Measurements from ENCODE around the gene TENT4A. TPM values are rescaled to one million over a fixed set of nuclear protein-coding genes. Genes with fewer than 3 reads are reported as not detected.

The TENT4A gene
- total and polyA plus RNA-seq, 2 of the 13 experiments (the other 11 are each of a cell fraction or from before 2014, with no cell fraction given) = 6.3 to 13.3 TPM

- no peak overlapping the region for H3K9ac ChIP-seq (ENCODE audit: insufficient read depth, low read depth, low read length)
- no TSS peak for BruUV-seq (replicated peaks)
- FAIRE-seq (no peak), ATAC-seq (no peak), DNase-seq (ENCODE audit: low spot score) (no peak)
- TF ChIP-seq ZNF761 (CRISPR knock-in tag; conservative IDR thresholded peaks at IDR 0.05) = no peak
- POLR2A ChIA-PET = no interaction called here
- no peaks in the 10 kb centered on the region for H3K9me3 ChIP-seq (ENCODE audit: low read length)
- H3K4me1 ChIP-seq (ENCODE audit: insufficient read depth, low read length) = peaks cover 2% of the 10 kb centered on the region
- no peak overlapping the region for H3K4me3 ChIP-seq (replicated peaks in 1 of 3; ENCODE audit: insufficient read depth in 1 of 3, low read depth in 2 of 3, low read length in 3 of 3)
- no peaks in the 10 kb centered on the region for H4K20me1 ChIP-seq (ENCODE audit: insufficient read depth, low read length)
- intact Hi-C loops (cut with micrococcal nuclease; ENCODE audit: unreplicated experiment) (no loop called here), in situ Hi-C loops (cut with HindIII; ENCODE audit: extremely low pct_ligation_motif_present, low pct_unique_long_range_greater_than_20kb) (no loop called here)
- H3K27ac ChIP-seq (ENCODE audit: extremely low read length, insufficient read depth, low read length) = no peak overlapping the region
- H3K36me3 ChIP-seq (replicated peaks in 1 of 2; ENCODE audit: control insufficient read depth in 1 of 2, insufficient read depth in 2 of 2, low read length in 2 of 2) = no peaks in the 10 kb centered on the region
- H3K4me2 ChIP-seq (ENCODE audit: low read depth, low read length) = no peak overlapping the region
- 24% methylated on average over 11 of the region's 11 CpGs for WGBS (ENCODE audit: low lambda C conversion rate)
- no peaks in the 10 kb centered on the region; a peak in 1 of 5 replicates for H3K27me3 ChIP-seq (ENCODE audit: control insufficient read depth in 1 of 2, insufficient read depth in 2 of 2, low read length in 2 of 2)
- no peaks in the 10 kb centered on the region for H3K79me2 ChIP-seq (ENCODE audit: insufficient read depth, low read length)
- H2AFZ ChIP-seq (ENCODE audit: low read length) = no peak overlapping the region
- CTCF ChIA-PET (ENCODE audit: low intra/inter-chr PET ratio, low total read pairs) = no interaction called here
Observed at GRCh38 chr5:6682239-6682638, 31.0 kb upstream of the TENT4A start.

DNA sequence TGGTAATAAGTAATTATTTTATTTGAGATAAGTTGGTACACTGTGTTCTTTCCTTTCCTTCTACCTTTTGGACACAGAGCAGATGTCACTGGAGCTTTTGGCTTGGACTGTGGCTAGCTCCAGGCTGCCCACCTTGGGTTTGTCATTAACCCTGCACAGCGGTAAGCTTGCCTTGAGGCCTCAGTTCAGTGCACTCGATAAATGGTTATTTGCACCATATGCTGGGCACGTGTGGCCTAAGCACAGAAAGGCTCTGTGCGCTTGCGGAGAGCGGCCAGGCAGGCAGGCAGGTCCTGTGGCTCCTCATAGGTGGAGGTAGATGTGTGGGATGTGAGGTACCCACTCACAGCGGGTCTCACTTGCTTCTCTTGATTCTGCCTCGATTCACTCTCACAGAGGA, 30.0 kb upstream of the TENT4A start:
- Histone ChIP-seq H4K20me1 (ENCODE audit: insufficient read depth, low read length) (no peaks in the 10 kb centered on the region), H3K79me2 (ENCODE audit: insufficient read depth, low read length) (no peaks in the 10 kb centered on the region), H3K4me2 (ENCODE audit: low read depth, low read length) (no peak overlapping the region), H3K27ac (ENCODE audit: extremely low read length, insufficient read depth, low read length) (no peak overlapping the region), H3K9me3 (ENCODE audit: low read length) (no peaks in the 10 kb centered on the region), H3K27me3 (ENCODE audit: control insufficient read depth in 1 of 2, insufficient read depth in 2 of 2, low read length in 2 of 2) (no peaks in the 10 kb centered on the region; a peak in 1 of 5 replicates), H3K9ac (ENCODE audit: insufficient read depth, low read depth, low read length) (no peak overlapping the region), H3K4me3 (replicated peaks in 1 of 3; ENCODE audit: insufficient read depth in 1 of 3, low read depth in 2 of 3, low read length in 3 of 3) (no peak overlapping the region), H3K36me3 (replicated peaks in 1 of 2; ENCODE audit: control insufficient read depth in 1 of 2, insufficient read depth in 2 of 2, low read length in 2 of 2) (no peaks in the 10 kb centered on the region), H3K4me1 (ENCODE audit: insufficient read depth, low read length) (peaks cover 6% of the 10 kb centered on the region), H2AFZ (ENCODE audit: low read length) (no peak overlapping the region)
- no peak for DNase-seq (ENCODE audit: low spot score)
- ChIA-PET CTCF (ENCODE audit: low intra/inter-chr PET ratio, low total read pairs) (no interaction called here), POLR2A (no interaction called here)
- no TSS peak for BruUV-seq (replicated peaks)
- in situ Hi-C loops (cut with HindIII; ENCODE audit: extremely low pct_ligation_motif_present, low pct_unique_long_range_greater_than_20kb) = no loop called here
- WGBS (ENCODE audit: low lambda C conversion rate) = 4% methylated on average over 4 of the region's 8 CpGs
- FAIRE-seq = no peak
- ATAC-seq = no peak
- intact Hi-C loops (cut with micrococcal nuclease; ENCODE audit: unreplicated experiment) = no loop called here
- TF ChIP-seq U2AF2 (IDR thresholded peaks at IDR 0.05; ENCODE audit: low read depth, low read length) (no peak), XRCC5 (optimal IDR thresholded peaks at IDR 0.05; ENCODE audit: low read length) (no peak), HNF1A (IDR thresholded peaks at IDR 0.05; ENCODE audit: low read depth) (no peak), HNF1A (CRISPR knock-in tag; IDR thresholded peaks at IDR 0.05; ENCODE audit: borderline replicate concordance) (no peak), THAP11 (CRISPR knock-in tag; IDR thresholded peaks at IDR 0.05) (no peak), ZNF598 (CRISPR knock-in tag; IDR thresholded peaks at IDR 0.05; ENCODE audit: borderline replicate concordance) (no peak), TFAP4 (IDR thresholded peaks at IDR 0.05; ENCODE audit: borderline replicate concordance, low read depth) (no peak), ZNF776 (CRISPR knock-in tag; IDR thresholded peaks at IDR 0.05) (no peak)
- TF ChIP-seq, protein P1, sequence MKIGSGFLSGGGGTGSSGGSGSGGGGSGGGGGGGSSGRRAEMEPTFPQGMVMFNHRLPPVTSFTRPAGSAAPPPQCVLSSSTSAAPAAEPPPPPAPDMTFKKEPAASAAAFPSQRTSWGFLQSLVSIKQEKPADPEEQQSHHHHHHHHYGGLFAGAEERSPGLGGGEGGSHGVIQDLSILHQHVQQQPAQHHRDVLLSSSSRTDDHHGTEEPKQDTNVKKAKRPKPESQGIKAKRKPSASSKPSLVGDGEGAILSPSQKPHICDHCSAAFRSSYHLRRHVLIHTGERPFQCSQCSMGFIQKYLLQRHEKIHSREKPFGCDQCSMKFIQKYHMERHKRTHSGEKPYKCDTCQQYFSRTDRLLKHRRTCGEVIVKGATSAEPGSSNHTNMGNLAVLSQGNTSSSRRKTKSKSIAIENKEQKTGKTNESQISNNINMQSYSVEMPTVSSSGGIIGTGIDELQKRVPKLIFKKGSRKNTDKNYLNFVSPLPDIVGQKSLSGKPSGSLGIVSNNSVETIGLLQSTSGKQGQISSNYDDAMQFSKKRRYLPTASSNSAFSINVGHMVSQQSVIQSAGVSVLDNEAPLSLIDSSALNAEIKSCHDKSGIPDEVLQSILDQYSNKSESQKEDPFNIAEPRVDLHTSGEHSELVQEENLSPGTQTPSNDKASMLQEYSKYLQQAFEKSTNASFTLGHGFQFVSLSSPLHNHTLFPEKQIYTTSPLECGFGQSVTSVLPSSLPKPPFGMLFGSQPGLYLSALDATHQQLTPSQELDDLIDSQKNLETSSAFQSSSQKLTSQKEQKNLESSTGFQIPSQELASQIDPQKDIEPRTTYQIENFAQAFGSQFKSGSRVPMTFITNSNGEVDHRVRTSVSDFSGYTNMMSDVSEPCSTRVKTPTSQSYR (CRISPR knock-in tag; IDR thresholded peaks at IDR 0.05; ENCODE audit: borderline replicate concordance) = no peak

Measured in HepG2 (cell line).